ENCODE measurements around the gene SSNA1.

The SSNA1 gene

GRCh38 chr9:137152844-137153405 is 35.6 kb upstream of the SSNA1 start:
- no peak for DNase-seq

- DNase-seq, result peak in 4 of 5 donors; percentile 42 to 51 (median 48)
These were observed 31.7 kb upstream of the SSNA1 start for GRCh38 chr9:137156567-137157375.

GRCh38 chr9:137157618-137158415 is 30.7 kb upstream of the SSNA1 start:
- no peak for DNase-seq

- DNase-seq, result no peak
These were observed 29.9 kb upstream of the SSNA1 start for GRCh38 chr9:137158625-137159024.

GRCh38 chr9:137159105-137160053 is 29.1 kb upstream of the SSNA1 start:
- no peak for DNase-seq

- DNase-seq, result no peak
These were observed 28.4 kb upstream of the SSNA1 start for GRCh38 chr9:137160054-137160425.

GRCh38 chr9:137160716-137161557 is 27.5 kb upstream of the SSNA1 start:
- DNase-seq, result no peak

- DNase-seq, result no peak
These were observed 26.7 kb upstream of the SSNA1 start for GRCh38 chr9:137161558-137162486.

- DNase-seq, result no peak
These were observed 25.7 kb upstream of the SSNA1 start for GRCh38 chr9:137162505-137163364.

- DNase-seq, result no peak
These were observed 25.1 kb upstream of the SSNA1 start for GRCh38 chr9:137163365-137163715.

- no peak for DNase-seq
These were observed 24.7 kb upstream of the SSNA1 start for GRCh38 chr9:137163805-137164204.

GRCh38 chr9:137164370-137165249 is 23.9 kb upstream of the SSNA1 start:
- no peak for DNase-seq

GRCh38 chr9:137165250-137165836 is 23.1 kb upstream of the SSNA1 start:
- no peak for DNase-seq

GRCh38 chr9:137166380-137167229 is 21.9 kb upstream of the SSNA1 start:
- no peak for DNase-seq

- no peak for DNase-seq
These were observed 21.2 kb upstream of the SSNA1 start for GRCh38 chr9:137167277-137167746.

- no peak for DNase-seq
These were observed 20.5 kb upstream of the SSNA1 start for GRCh38 chr9:137167747-137168572.

Measured in T-helper 1 cell (primary cell).